Activated T-cell treated with anti-CD3 and anti-CD28 coated beads for 48 hours (primary cell): ENCODE results near the gene MBTPS2.
"Not testable (repeated sequence)": the region's sequence is repeated elsewhere in the genome, so short reads cannot be mapped to it uniquely, and the experiment has no call there.

Experiments
- DNase-seq: peaks from one replicate; pipeline ENCODE4 v3.0.0-alpha.2; 2020; ENCODE audit warnings: low read depth

MBTPS2 gene

DNA sequence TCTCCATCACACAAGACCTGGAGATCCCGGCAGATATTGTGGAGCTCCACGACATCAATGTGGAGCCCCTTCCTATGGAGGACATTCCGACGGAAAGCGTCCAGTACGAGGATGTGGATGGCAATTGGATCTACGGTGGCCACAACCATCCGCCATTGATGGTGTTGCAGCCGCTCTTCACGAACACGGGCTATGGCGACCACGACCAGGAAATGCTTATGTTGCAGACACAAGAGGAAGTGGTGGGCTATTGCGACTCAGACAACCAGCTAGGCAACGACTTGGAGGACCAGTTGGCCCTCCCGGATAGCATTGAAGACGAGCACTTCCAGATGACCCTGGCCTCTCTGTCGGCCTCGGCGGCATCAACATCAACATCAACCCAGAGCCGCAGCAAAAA is 17.1 kb downstream of the MBTPS2 start:
- no peak for DNase-seq

DNA sequence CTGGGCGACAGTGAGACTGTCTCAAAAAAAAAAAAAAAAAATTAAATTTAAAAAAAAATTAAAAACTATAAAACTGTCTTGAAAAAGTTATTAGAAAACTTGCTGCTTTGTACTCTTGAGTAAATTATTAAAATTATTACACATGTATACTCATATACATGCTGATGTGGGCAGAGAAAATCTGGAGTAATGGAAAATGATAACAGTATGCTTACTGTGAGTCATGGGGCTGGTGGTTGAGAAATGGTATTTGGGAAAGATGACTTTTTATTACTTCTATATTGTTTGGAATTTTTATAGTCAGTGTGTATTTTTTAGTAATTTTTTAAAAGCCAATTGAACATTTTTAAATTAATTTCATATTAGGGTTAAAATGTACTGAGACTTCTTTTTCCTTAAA is 23.8 kb downstream of the MBTPS2 start:
- DNase-seq = no peak

DNA sequence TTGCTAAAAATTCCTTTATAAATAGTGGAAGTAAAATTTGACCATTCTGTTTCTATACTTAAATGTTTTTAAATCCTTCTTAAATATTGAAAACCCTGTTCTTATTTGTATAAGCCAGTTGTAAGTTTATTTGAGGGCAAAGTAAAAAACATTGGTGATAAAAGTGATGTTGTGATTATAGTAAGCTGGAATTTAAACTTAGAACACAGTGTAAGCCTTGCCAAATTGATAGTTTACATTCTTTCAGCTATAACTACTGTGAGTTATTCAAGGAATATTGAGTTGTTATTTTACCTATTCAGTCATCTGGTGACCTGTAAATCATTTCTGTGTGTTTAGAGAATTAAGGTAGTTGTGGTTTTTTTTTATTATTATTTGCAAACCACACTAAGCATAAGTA is 26.0 kb downstream of the MBTPS2 start:
- no peak for DNase-seq

DNA sequence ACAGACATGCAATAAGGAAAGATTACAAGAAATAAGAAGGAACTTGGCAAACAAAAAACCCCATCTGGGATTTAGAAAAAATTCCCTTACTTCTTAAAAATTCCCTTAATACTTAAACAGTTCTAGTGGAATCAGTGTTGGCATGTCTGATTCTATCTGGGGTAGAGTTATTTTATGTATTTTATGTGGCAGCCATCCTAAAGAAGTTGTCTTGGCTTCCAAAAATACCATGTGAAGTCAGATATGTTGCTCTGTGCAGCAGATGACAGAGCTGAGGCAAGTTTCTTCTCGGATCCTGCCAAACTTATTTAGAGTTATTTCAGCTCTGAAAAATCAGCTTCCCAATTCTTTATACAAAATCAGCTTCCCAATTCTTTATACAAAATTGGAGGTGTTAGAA is 31.1 kb downstream of the MBTPS2 start:
- no peak for DNase-seq

DNA sequence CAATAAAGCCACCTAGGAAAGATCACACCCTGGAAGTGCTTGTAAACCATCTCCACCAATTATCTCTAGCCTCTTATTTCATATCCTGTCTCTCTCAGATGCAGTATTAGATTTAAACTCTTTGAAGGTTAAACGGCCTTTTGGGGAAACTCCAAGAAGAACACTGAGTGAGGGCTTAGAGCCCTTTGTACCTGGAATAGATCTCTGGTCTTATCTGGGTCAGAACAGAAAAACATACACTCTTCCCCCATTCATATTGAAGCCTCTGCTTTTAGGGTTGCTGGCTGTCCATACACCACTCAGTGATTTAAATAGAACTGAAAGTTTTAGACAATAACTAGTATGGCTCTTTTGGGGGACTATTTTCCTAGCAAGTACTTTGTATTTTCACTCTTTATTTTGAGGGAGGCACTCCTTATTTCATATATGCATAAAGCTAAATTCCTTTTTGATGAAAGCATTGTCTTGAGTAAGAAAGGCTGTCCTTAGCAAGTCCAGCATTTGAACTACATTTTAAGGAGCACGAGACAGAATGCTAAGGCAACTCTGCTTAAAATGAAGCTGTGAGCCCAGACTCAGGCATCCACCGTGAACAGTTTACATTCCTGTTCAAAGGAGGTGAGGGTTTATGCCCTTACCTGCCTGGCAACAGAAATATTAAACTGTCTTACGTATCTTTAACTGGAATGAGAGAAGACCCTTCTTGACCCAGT is 33.8 kb downstream of the MBTPS2 start:
- DNase-seq = no peak

DNA sequence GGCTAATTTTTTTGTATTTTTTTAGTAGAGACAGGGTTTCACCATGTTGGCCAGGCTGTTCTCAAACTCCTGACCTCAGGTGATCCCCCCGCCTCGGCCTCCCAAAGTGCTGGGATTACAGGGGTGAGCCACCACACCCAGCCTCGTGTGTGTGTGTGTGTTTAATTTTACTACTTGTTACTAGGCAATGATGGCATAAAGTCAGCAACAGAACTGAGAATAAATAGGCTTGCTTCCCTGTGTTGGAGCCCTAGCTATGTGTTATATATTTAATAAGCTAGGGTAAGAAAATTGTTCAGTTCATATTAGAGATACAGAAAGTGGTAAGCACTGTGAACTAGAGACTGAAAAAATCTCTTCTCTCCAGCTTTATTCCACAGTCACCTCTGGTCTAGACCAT is 34.8 kb downstream of the MBTPS2 start:
- DNase-seq = not testable (repeated sequence)

DNA sequence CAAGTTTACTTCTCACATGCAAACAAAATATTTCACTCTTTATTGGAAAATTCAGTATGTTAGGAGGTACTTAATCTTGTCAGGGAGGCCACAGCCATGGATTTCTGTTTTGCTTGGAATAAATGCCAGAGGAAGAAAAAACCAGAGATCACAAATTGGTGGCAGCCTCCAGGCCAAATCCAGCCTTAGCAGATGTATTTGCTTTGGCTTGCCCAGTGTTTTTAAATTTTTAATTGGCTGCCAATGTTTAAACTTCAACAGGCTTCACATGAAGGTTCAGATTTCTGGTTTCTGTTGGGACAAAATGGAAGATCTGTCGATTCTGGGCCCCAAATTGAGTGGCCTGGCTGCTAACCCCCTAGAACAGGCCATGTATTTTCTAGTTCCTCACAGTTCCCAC is 35.6 kb downstream of the MBTPS2 start:
- DNase-seq = no peak

DNA sequence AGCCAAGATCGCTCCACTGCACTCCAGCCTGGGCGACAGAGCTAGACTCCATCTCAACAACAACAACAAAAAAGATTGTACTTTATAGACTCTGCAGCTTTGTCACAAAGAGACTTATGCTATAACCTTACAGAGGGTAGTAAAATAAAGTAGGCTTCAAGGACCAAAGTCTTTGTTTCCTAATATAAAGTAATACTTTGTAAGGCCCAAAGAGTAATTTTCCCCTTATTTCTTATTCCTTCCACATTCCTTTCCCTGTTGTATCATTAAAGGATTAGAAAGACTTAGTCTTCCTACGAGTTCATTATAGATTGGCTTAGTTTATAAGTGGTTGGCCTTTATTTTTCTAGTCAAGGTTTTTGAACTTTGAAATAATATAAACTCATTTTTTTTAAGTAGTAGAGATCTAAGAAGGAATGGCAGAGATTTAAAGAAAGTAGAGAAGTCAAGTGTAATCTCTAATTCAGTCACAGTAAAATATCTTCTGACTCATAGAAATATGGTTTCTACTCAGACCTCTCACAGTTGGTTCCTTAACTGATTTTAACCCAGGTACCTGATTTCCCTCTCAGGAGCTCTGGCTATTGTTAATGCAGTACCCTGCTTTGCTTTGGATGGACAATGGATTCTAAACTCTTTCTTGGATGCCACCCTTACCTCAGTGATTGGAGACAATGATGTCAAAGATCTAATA is 42.6 kb downstream of the MBTPS2 start:
- no peak for DNase-seq

DNA sequence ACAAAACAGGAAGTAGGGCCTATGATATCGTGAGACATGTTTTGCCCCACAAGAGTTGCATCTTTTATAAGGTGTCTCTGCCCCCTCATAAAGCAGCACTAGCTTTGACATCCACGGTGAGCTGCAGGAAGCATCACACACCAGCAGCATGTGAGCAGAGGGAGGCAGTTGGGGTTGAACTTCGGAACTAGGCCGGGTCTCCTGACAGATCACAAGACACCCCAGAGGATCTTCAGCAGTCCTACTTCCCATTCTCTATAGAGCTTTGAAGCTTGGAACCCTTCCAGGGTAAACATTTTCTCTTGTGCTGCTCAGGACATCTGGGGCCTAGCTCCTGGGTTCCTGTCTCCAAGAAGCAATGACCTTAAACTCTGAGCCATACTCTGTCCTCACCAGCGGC is 43.8 kb downstream of the MBTPS2 start:
- DNase-seq = no peak

DNA sequence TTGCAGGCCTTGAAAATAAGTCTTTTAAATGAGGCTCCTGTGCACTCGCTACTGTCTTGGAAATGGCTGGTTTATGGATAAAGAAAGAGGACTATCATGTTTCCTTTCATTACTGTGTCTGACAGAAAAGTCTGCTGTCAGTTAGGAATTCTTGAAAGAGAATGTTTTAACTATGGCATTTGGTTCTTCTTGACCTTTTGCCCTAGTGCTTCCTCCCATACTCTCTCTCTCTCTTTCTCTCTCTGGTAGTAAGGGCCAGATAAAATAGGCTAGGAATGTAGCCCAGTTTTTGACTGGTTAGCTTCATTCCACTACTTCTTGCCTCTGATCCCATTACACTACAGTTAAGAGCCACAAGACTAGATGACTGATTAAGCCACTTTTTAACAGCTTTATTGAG is 46.2 kb downstream of the MBTPS2 start:
- no peak for DNase-seq

DNA sequence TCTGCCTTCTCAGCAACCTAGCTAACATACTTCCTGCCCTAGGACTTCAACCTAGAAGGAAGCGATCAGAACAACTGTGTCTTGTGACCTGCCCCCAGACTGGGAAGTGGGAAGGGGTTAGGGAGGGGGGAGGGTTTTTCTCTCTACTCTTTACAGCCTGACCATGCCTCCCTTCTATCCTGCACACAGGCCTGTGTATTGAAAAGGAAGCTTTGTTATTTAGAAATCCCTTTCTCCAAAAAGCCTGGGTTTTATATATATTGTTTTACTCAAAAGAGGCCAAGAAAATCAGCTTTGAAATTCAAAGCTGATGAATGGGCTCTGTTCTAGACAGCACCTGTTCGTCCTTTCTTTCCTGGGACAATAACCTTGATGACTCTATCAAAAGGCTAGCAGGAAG is 65.9 kb downstream of the MBTPS2 start:
- DNase-seq = no peak

DNA sequence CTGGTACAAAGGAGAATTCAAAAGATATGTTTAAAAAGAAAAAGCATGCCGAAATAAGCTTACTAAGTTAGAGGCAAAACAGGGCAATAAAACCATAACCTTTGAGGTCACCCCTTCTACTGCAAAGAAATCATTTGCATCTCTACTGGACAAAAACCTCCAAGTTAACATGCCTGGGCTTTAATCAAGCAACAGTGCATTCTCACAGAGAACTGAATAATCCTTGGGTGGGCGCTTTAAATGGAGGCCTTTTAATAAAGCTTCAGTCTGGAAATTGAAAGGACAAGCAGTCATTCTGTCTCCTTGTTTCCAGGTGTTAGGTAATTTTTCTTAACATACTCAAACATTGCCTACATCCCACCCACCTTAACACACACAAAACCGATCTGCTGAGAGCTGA is 66.5 kb downstream of the MBTPS2 start:
- DNase-seq = no peak

DNA sequence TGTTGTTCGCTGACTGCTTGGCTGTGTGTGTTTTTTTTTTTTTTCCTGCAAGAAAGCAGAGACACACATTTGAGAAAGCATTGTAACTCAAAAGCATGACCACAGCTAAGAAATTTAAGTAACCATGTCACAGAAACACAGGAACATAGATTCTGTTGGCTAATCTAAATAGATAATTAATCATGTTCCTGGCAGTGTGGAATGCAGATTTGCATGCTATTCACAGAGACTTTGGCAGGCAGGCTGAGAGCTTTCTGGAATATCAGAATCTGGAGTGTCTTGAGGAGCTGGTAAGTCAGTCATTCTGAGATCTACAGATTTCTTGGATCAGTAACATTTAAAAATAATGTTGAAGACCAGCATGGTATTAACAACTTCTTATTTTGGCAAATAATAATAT is 67.8 kb downstream of the MBTPS2 start:
- DNase-seq = no peak

DNA sequence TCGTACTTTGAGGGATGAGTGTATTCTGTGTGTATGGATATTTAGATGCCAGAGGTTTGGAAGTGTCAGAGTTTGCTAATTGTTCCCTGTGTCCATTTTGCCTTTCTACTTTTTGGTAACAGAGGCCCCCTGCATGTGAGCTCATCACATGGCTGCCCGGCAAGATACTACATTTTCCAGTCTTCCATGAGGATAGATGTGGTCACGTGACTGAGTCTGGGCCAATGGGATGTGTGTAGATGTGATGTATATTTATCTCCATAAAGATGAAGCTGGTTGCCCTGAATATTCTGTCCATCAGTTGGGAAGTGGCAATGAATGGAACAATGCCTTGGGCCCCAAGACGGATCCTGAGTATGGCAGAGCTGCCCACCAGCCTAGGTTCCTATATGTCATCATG is 72.1 kb downstream of the MBTPS2 start:
- no peak for DNase-seq

DNA sequence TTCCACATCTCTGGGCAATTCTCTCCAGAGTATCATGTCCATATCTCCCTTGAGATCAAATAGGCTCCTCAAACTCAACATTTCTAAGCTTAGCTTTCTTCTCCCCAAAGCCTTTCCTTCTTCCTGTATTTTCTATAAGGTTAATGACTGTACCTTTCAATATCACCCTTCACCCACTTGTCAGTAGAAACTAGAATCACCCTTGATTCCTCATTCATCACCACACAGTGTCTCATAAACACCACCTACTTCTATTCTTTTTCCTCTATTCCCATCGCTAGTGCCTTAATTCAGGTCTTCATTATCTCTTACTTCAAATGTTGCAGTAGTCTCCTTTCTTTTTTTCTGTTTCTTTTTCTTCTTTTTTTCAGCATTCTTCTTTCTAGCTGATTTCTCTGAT is 72.8 kb downstream of the MBTPS2 start:
- DNase-seq = no peak

DNA sequence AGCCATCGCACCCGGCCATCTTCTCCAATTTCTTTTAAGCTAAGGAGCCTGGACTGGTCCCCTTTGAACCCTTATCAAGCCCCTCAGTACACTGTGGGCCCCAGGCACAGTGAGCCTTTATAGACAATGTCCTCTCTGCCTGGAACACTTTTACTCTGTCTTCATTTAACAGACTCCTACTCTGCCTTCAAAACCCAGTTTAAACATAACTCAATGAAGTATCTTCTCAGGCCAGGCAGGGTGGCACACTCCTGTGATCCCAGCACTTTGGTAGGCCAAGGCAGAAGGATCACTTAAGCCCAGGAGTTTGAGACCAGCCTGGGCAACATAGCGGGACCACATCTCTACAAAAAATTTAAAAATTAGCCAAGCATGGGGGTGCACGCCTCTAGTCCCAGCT is 73.6 kb downstream of the MBTPS2 start:
- no peak for DNase-seq

DNA sequence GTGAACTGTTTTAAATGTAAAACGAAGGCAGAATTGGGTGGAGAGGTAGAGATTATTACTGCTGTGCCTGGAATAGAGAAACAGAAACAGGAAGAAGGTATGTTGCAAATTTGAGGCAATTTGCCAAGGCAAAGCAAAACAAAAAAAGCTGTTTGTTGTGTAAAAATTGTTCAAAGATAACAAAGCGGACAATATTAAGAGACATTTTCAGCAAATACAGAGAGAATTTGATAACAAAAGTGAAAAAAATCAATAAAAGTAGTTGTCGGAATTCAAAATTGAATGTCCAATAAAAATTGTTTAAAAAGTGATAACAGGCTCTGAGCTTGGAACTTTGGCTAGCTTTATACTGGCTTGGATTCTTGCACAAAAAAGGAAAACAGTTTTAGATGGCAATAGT is 86.7 kb downstream of the MBTPS2 start:
- DNase-seq = no peak

DNA sequence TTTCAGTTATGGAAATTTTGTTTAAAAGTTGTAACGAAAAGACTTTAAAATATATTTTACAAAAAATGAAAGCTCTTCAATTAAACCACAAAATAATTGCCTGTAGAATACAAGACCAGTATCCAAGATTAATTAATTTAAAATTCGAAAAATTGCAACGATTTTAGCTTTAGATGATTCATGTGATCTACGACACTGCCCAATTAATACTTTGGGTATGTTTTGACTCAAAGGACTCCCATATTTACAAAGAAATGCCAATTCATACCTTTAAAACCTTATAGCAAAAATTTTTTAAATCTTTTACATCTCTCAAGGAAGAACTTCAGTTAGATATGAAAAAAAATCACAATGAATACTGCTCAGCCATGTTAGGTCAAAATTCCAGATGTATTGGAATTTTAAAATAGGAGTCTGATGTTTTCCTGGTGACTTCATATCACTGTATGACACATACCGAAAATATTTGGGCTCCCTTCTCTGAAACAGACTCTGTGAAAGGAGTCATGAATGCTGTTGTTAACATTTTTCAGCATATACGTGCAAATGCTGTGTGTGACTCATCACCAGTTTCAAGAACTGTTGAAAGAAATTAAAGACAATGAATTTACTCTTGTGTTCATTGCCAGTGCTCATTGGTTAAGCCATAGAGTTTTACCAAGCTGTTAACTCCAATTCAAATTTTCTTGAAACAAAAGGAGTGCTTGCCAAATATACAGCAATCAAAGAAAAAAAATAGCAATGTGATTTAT is 87.3 kb downstream of the MBTPS2 start:
- no peak for DNase-seq

DNA sequence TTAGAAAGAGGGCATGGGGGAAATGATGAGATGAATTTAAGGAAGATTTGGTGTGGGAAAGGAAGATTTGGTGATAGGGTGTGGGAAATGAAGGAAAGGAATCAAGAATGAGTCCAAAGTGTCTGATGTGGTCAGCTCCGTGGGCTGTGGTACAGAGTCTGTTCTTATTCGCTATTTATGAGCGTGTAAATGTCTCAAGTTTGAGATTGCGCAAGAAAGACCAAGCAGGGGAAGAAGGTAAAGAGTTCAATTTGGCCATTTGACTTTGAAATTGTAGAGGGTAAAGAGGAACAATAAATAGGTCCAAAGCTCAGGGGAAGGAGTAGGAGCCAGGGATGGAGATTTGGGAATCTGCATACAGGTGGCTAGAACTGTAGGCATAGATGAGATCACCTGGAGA is 89.8 kb downstream of the MBTPS2 start:
- no peak for DNase-seq

DNA sequence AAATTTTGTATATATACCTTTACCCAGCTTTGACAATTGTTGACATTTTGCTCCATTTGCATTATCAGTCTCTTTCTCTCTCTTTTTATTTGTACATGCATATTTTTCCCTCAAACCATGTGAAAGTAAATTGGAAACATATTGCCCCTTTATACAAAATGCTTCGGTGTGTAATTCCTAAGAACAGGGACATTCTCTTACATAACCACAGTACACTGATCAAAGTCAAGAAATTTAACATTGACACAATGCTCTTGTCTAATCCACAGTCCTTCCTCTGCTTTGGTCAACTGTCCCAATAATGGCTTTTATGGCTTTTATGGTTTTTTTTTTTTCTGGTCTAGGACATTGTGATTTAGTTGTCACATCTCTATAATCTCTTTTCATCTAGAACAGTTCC is 91.6 kb downstream of the MBTPS2 start:
- DNase-seq = no peak

DNA sequence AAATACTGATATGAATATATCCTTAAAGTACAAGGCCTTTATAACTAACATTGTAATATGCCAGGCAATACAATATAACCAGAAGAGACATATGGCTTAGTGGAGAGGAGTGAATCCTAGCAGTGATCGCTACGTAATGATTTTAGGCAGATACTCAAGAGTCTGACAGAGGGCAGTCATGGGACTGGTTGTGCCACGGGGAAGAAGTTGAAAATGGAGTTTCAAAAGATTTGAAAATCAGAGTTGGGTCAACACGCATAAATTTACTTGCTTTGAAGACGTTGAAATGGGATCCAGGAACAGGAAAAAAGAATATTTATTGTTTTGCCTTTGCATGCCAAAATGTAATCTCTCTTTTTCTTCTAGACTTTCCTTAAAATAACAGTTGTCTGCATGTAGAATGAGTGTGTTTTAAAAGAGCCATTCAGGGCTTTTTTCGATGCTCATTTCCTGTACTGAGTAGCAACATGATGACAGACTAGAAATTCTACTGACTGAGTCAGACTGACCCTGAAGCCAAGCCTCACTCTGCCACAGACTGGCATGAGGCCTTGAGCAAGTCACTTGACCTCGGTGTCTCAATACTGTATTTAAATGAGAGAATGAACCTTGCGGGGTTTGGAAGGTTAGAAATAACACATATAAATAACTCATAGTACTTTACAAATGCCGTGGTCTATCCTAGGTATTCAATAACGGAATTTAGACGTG is 93.0 kb downstream of the MBTPS2 start:
- no peak for DNase-seq

DNA sequence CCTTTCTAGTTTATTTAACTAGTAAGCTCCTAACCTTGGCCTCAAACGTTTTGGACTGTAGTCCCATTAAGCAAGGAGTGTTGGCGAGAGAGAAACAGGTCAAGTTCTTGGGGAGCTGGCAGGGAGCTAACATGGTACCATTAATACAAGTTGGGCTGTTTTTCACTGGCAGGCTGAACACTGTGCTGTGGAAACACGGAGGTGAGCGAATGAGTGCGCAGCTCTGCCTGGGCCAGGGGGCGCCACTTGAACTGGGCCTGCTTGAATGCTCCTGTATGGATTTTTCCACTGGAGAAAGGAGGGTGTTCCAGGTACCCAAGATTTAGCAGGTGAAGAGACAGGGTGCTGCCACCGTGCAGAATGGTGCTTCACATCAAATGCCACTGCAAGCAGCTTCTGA is 93.7 kb downstream of the MBTPS2 start:
- DNase-seq = no peak

DNA sequence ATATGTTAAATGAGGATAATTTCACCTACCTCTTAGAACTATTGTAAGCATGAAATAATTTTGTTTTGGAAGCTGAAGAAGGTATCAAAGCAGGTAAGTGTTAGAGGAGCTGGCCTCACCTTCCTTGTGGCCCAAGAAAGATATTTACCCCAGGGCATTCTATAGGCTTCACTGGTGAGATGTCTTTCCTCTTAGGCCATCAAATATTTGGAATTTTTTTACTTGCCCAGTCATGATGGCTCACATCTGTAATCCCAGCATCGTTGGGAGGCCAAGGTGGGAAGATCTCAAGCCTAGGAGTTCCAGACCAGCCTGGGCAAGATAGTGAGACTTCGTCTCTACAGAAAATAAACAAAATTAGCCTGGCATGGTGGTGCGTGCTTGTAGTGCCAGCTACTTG is 95.0 kb downstream of the MBTPS2 start:
- no peak for DNase-seq
